Ascending aorta (tissue), 2 donors: Measurements from ENCODE around the gene ELK4. TPM values are rescaled to one million over a fixed set of nuclear protein-coding genes. Genes with fewer than 3 reads are reported as not detected.

Experiments
- DNase-seq, 2 donors: peaks; one replicate each; pipeline ENCODE4 v3.0.0-alpha.2; 2019; ENCODE audit warnings: low spot score in 2 of 2
- H3K27ac ChIP-seq, 2 donors: fragments of 200-600 bp; sonication (generic); one replicate each; pipeline ENCODE4 v1.5.1; 2016 to 2017; ENCODE audit warnings: mild to moderate bottlenecking in 1 of 2
- H3K27me3 ChIP-seq: fragments of 200-600 bp; sonication (generic); one replicate; pipeline ENCODE4 v1.5.1; 2017
- H3K36me3 ChIP-seq, 2 donors: fragments of 200-600 bp; sonication (generic); one replicate each; pipeline ENCODE4 v1.5.1; 2016
- H3K4me1 ChIP-seq, 2 donors: fragments of 200-600 bp; sonication (generic); one replicate each; pipeline ENCODE4 v1.5.1; 2016 to 2017; ENCODE audit warnings: mild to moderate bottlenecking in 1 of 2
- H3K4me3 ChIP-seq, 2 donors: fragments of 200-600 bp; sonication (generic); one replicate each; pipeline ENCODE4 v1.5.1; 2016 to 2017; ENCODE audit warnings: mild to moderate bottlenecking in 1 of 2
- H3K9me3 ChIP-seq, 2 donors: fragments of 200-600 bp; sonication (generic); one replicate each; pipeline ENCODE4 v1.5.1; 2016
- intact Hi-C: fragments of 100-400 bp; cut with DNase I; formaldehyde crosslinking; loops from one replicate; pipeline ENCODE4 v1.15.1; 2023
- total RNA-seq: library from RNA; depleted of rRNA; stranded (reverse); fragments of >200 nt; gene quantifications from one replicate; pipeline ENCODE4 v1.1.0, GENCODE V29; 2016
- TF ChIP-seq, protein P1 (sequence below), 3 experiments: fragments of 200-600 bp in 2 of 3; fragments of 450-650 bp in 1 of 3; sonication (generic) in 2 of 3; IDR thresholded peaks; one replicate each; pipeline ENCODE4 v1.5.1; 2016 to 2019; ENCODE audit warnings: antibody characterized with exemption in 3 of 3, mild to moderate bottlenecking in 1 of 3, moderate library complexity in 1 of 3

The ELK4 gene
- total RNA-seq, 1 donor from 2014 or later = 23.7 TPM

DNA sequence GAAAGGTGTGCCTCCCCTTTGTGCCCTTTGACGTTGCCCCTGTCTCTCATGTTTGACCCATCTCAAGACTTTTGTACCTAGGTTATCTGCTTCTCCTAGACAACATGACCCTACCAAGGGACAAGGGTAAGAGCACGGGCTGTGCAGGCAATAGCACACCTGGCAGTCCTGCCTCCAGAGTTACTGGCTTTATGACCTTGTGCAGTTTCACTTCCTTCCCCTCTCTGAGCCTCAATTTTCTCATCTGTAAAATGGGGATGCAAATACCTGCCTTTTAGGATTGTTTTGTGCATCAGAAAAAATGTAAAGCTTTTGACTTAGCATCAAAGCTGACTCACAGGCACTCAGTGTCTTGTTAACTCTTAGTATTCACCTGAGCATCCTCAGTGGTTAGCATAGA, 36.4 kb downstream of the ELK4 start:
- TF ChIP-seq, protein P1, sequence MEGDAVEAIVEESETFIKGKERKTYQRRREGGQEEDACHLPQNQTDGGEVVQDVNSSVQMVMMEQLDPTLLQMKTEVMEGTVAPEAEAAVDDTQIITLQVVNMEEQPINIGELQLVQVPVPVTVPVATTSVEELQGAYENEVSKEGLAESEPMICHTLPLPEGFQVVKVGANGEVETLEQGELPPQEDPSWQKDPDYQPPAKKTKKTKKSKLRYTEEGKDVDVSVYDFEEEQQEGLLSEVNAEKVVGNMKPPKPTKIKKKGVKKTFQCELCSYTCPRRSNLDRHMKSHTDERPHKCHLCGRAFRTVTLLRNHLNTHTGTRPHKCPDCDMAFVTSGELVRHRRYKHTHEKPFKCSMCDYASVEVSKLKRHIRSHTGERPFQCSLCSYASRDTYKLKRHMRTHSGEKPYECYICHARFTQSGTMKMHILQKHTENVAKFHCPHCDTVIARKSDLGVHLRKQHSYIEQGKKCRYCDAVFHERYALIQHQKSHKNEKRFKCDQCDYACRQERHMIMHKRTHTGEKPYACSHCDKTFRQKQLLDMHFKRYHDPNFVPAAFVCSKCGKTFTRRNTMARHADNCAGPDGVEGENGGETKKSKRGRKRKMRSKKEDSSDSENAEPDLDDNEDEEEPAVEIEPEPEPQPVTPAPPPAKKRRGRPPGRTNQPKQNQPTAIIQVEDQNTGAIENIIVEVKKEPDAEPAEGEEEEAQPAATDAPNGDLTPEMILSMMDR (IDR thresholded peaks at IDR 0.05) = no peak
- peaks cover 11 to 34% of the 10 kb centered on the region in 2 donors for H3K4me1 ChIP-seq

DNA sequence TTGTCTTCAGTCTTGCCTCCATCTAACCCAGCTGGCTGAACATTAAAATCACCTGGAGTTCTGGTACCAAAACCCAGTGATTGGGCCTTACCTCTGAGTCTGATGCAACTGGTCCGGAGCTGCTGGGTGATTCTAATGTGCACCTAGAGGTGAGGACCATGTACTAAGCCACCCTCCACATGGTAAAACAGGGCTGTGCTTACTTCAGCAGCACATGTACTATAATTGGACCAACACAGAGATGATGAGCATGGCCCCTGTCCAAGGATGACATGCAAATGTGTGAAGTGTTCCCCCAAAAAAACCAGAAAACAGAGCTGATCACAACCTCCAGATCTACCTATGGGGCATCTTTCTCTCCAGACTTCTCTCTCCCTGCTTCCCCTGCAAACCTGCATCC, 37.0 kb downstream of the ELK4 start:
- Histone ChIP-seq H3K36me3 (no peaks in the 10 kb centered on the region), H3K9me3 (no peaks in the 10 kb centered on the region), H3K4me1 (peaks cover 11 to 28% of the 10 kb centered on the region in 2 donors), H3K27ac (no peak overlapping the region), H3K4me3 (no peak overlapping the region), H3K27me3 (no peaks in the 10 kb centered on the region)
- TF ChIP-seq, protein P1 (IDR thresholded peaks at IDR 0.05) = no peak
- intact Hi-C loops = loop anchor here (5.0 kb wide), 1 partner anchor 68 kb away; no protein-coding TSS in a partner anchor
- DNase-seq = peak in 1 of 2 donors; percentile 18

More for the DNA sequence above, 36.4 kb downstream of the ELK4 start:
- no peak for DNase-seq
- no peak overlapping the region for H3K4me3 ChIP-seq
- H3K9me3 ChIP-seq = no peaks in the 10 kb centered on the region
- no peaks in the 10 kb centered on the region for H3K36me3 ChIP-seq
- no peak overlapping the region for H3K27ac ChIP-seq
- no peaks in the 10 kb centered on the region for H3K27me3 ChIP-seq
- intact Hi-C loops = no loop called here

DNA sequence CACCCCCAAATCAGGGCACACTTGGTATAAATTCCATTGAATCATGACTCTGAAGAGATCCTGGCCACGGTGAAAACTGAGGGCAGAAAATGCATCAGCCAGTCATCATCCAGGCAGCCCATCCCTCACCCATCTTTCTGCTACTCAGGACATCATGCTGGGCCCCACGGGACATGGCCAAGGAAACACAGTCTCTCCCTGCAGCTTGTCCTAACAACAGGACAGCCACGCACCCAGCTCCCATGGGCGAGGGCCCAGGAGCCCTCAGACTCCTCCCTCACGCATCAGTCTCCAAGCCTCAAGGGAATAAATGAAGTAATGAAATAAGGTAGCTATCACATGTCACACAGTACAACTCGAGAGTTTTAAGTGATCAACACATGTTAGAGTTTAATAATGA, 37.8 kb downstream of the ELK4 start:
- Histone ChIP-seq H3K36me3 (no peaks in the 10 kb centered on the region), H3K9me3 (no peaks in the 10 kb centered on the region), H3K27me3 (no peaks in the 10 kb centered on the region), H3K4me3 (no peak overlapping the region), H3K27ac (peak overlapping the region in 1 of 2 donors; percentile 30), H3K4me1 (peaks cover 11 to 23% of the 10 kb centered on the region in 2 donors)
- TF ChIP-seq, protein P1 (IDR thresholded peaks at IDR 0.05) = no peak
- DNase-seq = peak in 1 of 2 donors; percentile 52
- intact Hi-C loops = loop anchor here (5.0 kb wide), 1 partner anchor 67 kb away; no protein-coding TSS in a partner anchor

DNA sequence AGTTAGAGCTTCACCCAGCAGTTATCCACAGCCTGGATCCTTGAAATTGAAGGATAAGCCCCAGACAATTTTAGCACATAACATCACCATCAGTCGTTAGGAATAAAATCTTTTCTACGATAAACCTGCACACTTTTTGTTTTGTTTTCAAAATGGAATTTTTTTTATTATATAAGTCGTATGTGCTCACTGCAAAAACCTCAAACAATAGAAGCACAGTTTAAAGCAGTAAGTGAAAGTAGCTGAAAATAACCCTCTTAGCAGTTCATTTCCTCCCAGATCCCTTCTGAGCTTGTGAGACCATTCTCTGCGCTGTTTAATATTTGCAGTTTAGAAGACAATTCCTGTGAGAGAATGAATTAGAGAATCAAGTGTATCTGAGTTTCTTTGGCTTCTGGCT, 38.3 kb downstream of the ELK4 start:
- H3K36me3 ChIP-seq = no peaks in the 10 kb centered on the region
- no peak overlapping the region for H3K4me3 ChIP-seq
- TF ChIP-seq, protein P1 (IDR thresholded peaks at IDR 0.05) = no peak
- no peaks in the 10 kb centered on the region for H3K9me3 ChIP-seq
- H3K4me1 ChIP-seq = peaks cover 8 to 18% of the 10 kb centered on the region in 2 donors
- intact Hi-C loops = loop anchor here (5.0 kb wide), 1 partner anchor 66 kb away; no protein-coding TSS in a partner anchor
- H3K27me3 ChIP-seq = no peaks in the 10 kb centered on the region
- H3K27ac ChIP-seq = peak overlapping the region in 1 of 2 donors; percentile 30
- no peak for DNase-seq

DNA sequence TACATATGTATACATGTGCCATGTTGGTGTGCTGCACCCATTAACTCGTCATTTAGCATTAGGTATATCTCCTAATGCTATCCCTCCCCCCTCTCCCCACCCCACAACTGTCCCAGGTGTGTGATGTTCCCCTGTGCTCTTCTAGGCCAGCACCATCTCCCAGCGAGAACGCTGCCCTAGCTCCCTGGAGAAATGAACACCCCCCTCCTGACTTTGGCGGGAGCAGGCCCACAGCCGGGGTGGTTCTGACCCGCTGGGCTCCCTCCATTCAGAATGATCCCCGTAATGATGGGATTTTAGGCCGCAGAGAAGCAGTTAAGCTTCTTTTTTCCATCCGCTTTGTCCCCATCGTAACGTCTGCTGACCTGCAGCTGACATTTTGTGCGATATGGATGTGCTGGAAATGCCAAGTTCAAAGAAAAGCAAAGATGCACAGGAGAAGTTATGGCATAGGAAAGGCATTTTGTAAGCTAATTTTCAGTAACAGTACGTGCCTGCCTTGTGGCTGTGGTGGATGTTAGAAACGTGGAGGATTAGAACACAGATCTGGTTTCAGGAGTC, 39.3 kb downstream of the ELK4 start:
- Histone ChIP-seq H3K27me3 (no peaks in the 10 kb centered on the region), H3K36me3 (no peaks in the 10 kb centered on the region), H3K4me1 (peaks cover 0 to 10% of the 10 kb centered on the region in 2 donors), H3K9me3 (no peaks in the 10 kb centered on the region), H3K27ac (no peak overlapping the region), H3K4me3 (peak overlapping the region in 1 of 2 donors; percentile 62)
- intact Hi-C loops = loop anchor here (1.0 to 5.0 kb wide), 4 partner anchors 40 to 119 kb away; partner anchors contain the start of gene ELK4
- TF ChIP-seq, protein P1 (IDR thresholded peaks at IDR 0.05) = no peak
- peak in 1 of 2 donors; percentile 49 for DNase-seq
